Measurements from ENCODE around the gene COL17A1. TPM values are rescaled to one million over a fixed set of nuclear protein-coding genes. Genes with fewer than 3 reads are reported as not detected.

Gene COL17A1
- total and polyA plus RNA-seq, 8 donors: 0.45 to 53.3 (median 4.5) TPM

- Histone ChIP-seq H3K9me3 (no peaks in the 10 kb centered on the region), H3K4me1 (no peaks in the 10 kb centered on the region), H3K36me3 (peaks cover 6 to 71% (median 64%) of the 10 kb centered on the region in 4 donors), H3K27ac (no peak overlapping the region), H3K27me3 (no peaks in the 10 kb centered on the region), H3K4me3 (no peak overlapping the region)
- intact Hi-C loops (cut with DNase I; ENCODE audit: low total_unique reads): no loop called here
- DNase-seq: no peak
- TF ChIP-seq POLR2AphosphoS5 (IDR thresholded peaks at IDR 0.05) (no peak), CTCF (IDR thresholded peaks at IDR 0.05) (no peak), EP300 (IDR thresholded peaks at IDR 0.05) (no peak), POLR2A (IDR thresholded peaks at IDR 0.05) (no peak)
- WGBS, 5 donors: 74 to 90% (median 83%) methylated on average over 2 of the region's 2 CpGs
These were observed 54.0 kb downstream of the COL17A1 start for GRCh38 chr10:104031631-104032030.

GRCh38 chr10:104029521-104029860, 56.2 kb downstream of the COL17A1 start:
- intact Hi-C loops (cut with DNase I; ENCODE audit: low total_unique reads): no loop called here
- H3K36me3 ChIP-seq: peaks cover 12 to 90% (median 85%) of the 10 kb centered on the region in 4 donors
- no peak for TF ChIP-seq POLR2A (IDR thresholded peaks at IDR 0.05)
- TF ChIP-seq CTCF (IDR thresholded peaks at IDR 0.05): no peak
- TF ChIP-seq EP300 (IDR thresholded peaks at IDR 0.05): no peak
- no peak for TF ChIP-seq POLR2AphosphoS5 (IDR thresholded peaks at IDR 0.05)

GRCh38 chr10:104028823-104029520, 56.7 kb downstream of the COL17A1 start:
- intact Hi-C loops (cut with DNase I; ENCODE audit: low total_unique reads): no loop called here
- no peaks in the 10 kb centered on the region for H3K27me3 ChIP-seq
- peaks cover 13 to 93% (median 87%) of the 10 kb centered on the region in 4 donors for H3K36me3 ChIP-seq
- no peaks in the 10 kb centered on the region for H3K9me3 ChIP-seq
- WGBS, 5 donors: 62 to 89% (median 88%) methylated on average over 4 of the region's 4 CpGs
- TF ChIP-seq POLR2A (IDR thresholded peaks at IDR 0.05) (no peak), EP300 (IDR thresholded peaks at IDR 0.05) (no peak), CTCF (IDR thresholded peaks at IDR 0.05) (no peak), POLR2AphosphoS5 (IDR thresholded peaks at IDR 0.05) (no peak)
- no peak overlapping the region for H3K27ac ChIP-seq
- no peak for DNase-seq
- no peaks in the 10 kb centered on the region for H3K4me1 ChIP-seq
- H3K4me3 ChIP-seq: no peak overlapping the region

More at GRCh38 chr10:104029521-104029860, 56.2 kb downstream of the COL17A1 start:
- WGBS, 5 donors: 85 to 96% (median 88%) methylated on average over 6 of the region's 6 CpGs
- peak in 1 of 2 donors; percentile 53 for DNase-seq
- no peak overlapping the region for H3K4me3 ChIP-seq
- H3K27me3 ChIP-seq: no peaks in the 10 kb centered on the region
- no peaks in the 10 kb centered on the region for H3K9me3 ChIP-seq
- H3K27ac ChIP-seq: no peak overlapping the region
- no peaks in the 10 kb centered on the region for H3K4me1 ChIP-seq

- H3K27me3 ChIP-seq: no peaks in the 10 kb centered on the region
- peak in 1 of 2 donors; percentile 72 for DNase-seq
- intact Hi-C loops (cut with DNase I; ENCODE audit: low total_unique reads): no loop called here
- H3K4me1 ChIP-seq: no peaks in the 10 kb centered on the region
- no peak overlapping the region for H3K27ac ChIP-seq
- peak in 2 of 7 experiments; percentile 8 to 18 for TF ChIP-seq CTCF (IDR thresholded peaks at IDR 0.05)
- no peak for TF ChIP-seq EP300 (IDR thresholded peaks at IDR 0.05)
- no peak overlapping the region for H3K4me3 ChIP-seq
- peaks cover 22 to 93% (median 87%) of the 10 kb centered on the region in 4 donors for H3K36me3 ChIP-seq
- 76 to 80% (median 79%) methylated on average over 6 of the region's 6 CpGs for WGBS, 5 donors
- no peaks in the 10 kb centered on the region for H3K9me3 ChIP-seq
These were observed 57.5 kb downstream of the COL17A1 start for GRCh38 chr10:104028146-104028545.

All from stomach (tissue), 9 donors.